Esophagus muscularis mucosa (tissue), 4 donors: ENCODE results near the gene KCNQ2. TPM values are rescaled to one million over a fixed set of nuclear protein-coding genes. Genes with fewer than 3 reads are reported as not detected.

ENCODE experiments used
- DNase-seq: peaks from one replicate; pipeline ENCODE4 v3.0.0-alpha.2; 2017; ENCODE audit errors: extremely low spot score
- H3K27ac ChIP-seq, 4 donors: fragments of 200-600 bp; sonication (generic); replicated peaks in 1 of 4; 1 replicate in 3 of 4; 2 replicates in 1 of 4; pipeline ENCODE4 v1.5.1; 2016 to 2019; ENCODE audit warnings: mild to moderate bottlenecking in 1 of 4
- H3K27me3 ChIP-seq, 4 donors: fragments of 200-600 bp; sonication (generic); one replicate each; pipeline versions ENCODE4 v1.5.1 to v1.6.0; 2016 to 2019
- H3K36me3 ChIP-seq, 4 donors: fragments of 200-600 bp; sonication (generic); one replicate each; pipeline ENCODE4 v1.5.1; 2016 to 2019
- H3K4me1 ChIP-seq, 4 donors: fragments of 200-600 bp; sonication (generic); one replicate each; pipeline ENCODE4 v1.5.1; 2016 to 2019
- H3K4me3 ChIP-seq, 4 donors: fragments of 200-600 bp; sonication (generic); 1 replicate in 2 of 4; 2 replicates in 2 of 4; pipeline ENCODE4 v1.5.1; 2016 to 2019; ENCODE audit warnings: mild to moderate bottlenecking in 4 of 4, moderate library complexity in 1 of 4
- H3K9me3 ChIP-seq, 4 donors: fragments of 200-600 bp; sonication (generic); 1 replicate in 3 of 4; 2 replicates in 1 of 4; pipeline ENCODE4 v1.5.1; 2016 to 2019
- EP300 ChIP-seq: sonication (generic); formaldehyde crosslinking; IDR thresholded peaks from one replicate; pipeline ENCODE4 v1.6.1; 2017; ENCODE audit warnings: antibody characterized with exemption
- POLR2A ChIP-seq: fragments of 450-650 bp; IDR thresholded peaks from one replicate; pipeline ENCODE4 v1.6.1; 2017; ENCODE audit warnings: antibody characterized with exemption, moderate library complexity, mild to moderate bottlenecking, low read depth
- POLR2AphosphoS5 ChIP-seq, 2 donors: sonication (generic); formaldehyde crosslinking; IDR thresholded peaks; one replicate each; pipeline ENCODE4 v1.6.1; 2017; ENCODE audit warnings: antibody characterized with exemption in 2 of 2
- WGBS: methylation state at CpG from one replicate; pipeline ENCODE4 v1.1.5; 2018; 5-methylcytosine and 5-hydroxymethylcytosine counted together
- intact Hi-C: fragments of 100-400 bp; cut with DNase I; formaldehyde crosslinking; loops from one replicate; pipeline ENCODE4 v1.15.1; 2023
- total RNA-seq, 4 donors: library from RNA; depleted of rRNA; stranded (reverse); fragments of >200 nt; gene quantifications; one replicate each; pipeline versions ENCODE4 v1.1.0 to v1.2.1, GENCODE V29; 2016
- TF ChIP-seq, protein P1 (sequence below), 3 experiments: fragments of 200-600 bp in 2 of 3; fragments of 450-650 bp in 1 of 3; sonication (generic) in 2 of 3; IDR thresholded peaks; one replicate each; pipeline ENCODE4 v1.5.1; 2017 to 2019; ENCODE audit warnings: antibody characterized with exemption in 3 of 3, mild to moderate bottlenecking in 2 of 3, moderate library complexity in 1 of 3

Gene KCNQ2
- total RNA-seq, 4 donors from 2014 or later, result 0.11 to 1.6 (median 0.50) TPM; not detected in 1

DNA sequence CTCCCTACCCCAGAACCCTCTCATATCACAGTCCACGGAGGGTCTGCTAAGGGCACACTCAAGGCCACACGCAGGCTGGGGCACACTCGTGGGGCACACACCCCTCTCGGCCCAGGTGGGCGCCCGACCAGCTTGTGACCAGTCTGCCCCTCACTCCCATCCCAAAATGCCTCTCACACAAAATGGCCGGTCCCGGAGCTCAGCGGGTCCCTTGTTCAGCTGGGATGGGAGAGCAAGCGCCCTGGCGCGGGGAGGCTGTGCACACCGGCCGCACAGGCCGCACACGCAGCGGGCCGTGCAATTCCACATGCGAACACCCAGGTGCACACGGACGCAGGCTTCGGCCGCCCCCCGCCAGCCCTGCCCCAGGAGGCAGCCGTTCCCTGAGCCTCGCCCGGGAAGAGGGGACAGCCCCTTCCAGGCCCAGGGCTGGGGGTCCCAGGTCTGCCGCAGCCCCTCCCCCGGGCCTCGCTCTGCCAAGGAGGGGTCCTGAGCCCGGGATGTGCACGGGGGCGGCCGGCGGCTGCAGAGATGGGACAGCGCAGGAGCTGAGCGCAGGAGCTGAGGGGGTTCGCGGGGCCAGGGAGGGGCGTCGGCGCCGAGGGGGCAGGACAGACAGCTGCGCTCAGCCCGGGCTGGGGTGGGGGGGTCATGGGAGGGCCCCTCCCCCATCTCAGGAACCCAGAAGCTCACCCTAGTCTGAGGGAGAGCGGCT, 1.3 kb downstream of the KCNQ2 start:
- Histone ChIP-seq H3K9me3 (no peaks in the 10 kb centered on the region), H3K4me1 (peaks cover 10 to 17% (median 13%) of the 10 kb centered on the region in 4 donors), H3K27me3 (peaks cover 5 to 97% (median 44%) of the 10 kb centered on the region in 4 donors), H3K36me3 (no peaks in the 10 kb centered on the region), H3K4me3 (no peak overlapping the region), H3K27ac (no peak overlapping the region)
- DNase-seq, result no peak
- TF ChIP-seq EP300 (no peak), POLR2A (no peak), POLR2AphosphoS5 (IDR thresholded peaks at IDR 0.05) (no peak)
- TF ChIP-seq, protein P1, sequence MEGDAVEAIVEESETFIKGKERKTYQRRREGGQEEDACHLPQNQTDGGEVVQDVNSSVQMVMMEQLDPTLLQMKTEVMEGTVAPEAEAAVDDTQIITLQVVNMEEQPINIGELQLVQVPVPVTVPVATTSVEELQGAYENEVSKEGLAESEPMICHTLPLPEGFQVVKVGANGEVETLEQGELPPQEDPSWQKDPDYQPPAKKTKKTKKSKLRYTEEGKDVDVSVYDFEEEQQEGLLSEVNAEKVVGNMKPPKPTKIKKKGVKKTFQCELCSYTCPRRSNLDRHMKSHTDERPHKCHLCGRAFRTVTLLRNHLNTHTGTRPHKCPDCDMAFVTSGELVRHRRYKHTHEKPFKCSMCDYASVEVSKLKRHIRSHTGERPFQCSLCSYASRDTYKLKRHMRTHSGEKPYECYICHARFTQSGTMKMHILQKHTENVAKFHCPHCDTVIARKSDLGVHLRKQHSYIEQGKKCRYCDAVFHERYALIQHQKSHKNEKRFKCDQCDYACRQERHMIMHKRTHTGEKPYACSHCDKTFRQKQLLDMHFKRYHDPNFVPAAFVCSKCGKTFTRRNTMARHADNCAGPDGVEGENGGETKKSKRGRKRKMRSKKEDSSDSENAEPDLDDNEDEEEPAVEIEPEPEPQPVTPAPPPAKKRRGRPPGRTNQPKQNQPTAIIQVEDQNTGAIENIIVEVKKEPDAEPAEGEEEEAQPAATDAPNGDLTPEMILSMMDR (IDR thresholded peaks at IDR 0.05), result no peak
- 61% methylated on average over 7 of the region's 46 CpGs for WGBS
- intact Hi-C loops, result no loop called here

DNA sequence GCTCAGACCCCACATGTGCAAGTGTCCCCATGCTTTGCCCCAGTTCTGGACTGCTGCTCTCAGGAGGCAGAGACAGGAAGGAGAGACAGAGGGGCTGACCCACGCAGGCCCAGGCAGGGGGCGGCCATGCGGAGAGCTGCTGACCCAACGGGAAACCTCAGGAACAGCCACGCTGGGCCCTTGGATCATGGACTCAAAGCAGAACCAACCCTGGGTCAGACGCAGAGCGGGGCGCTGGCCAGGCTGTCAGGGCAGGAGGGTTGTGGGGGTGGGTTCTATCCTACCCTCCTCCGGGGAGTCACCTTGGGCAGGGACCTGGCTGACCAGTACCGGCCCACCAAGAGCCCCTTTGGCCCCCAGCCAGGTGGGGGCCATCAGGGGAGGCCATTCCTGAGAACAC, 2.0 kb downstream of the KCNQ2 start:
- Histone ChIP-seq H3K4me3 (no peak overlapping the region), H3K27ac (no peak overlapping the region), H3K4me1 (peaks cover 10 to 17% (median 13%) of the 10 kb centered on the region in 4 donors), H3K9me3 (no peaks in the 10 kb centered on the region), H3K27me3 (peaks cover 5 to 97% (median 42%) of the 10 kb centered on the region in 4 donors), H3K36me3 (no peaks in the 10 kb centered on the region)
- intact Hi-C loops, result no loop called here
- 70% methylated on average over 4 of the region's 10 CpGs for WGBS
- no peak for DNase-seq
- TF ChIP-seq EP300, result no peak
- no peak for TF ChIP-seq POLR2A
- TF ChIP-seq, protein P1 (IDR thresholded peaks at IDR 0.05), result no peak
- no peak for TF ChIP-seq POLR2AphosphoS5 (IDR thresholded peaks at IDR 0.05)

DNA sequence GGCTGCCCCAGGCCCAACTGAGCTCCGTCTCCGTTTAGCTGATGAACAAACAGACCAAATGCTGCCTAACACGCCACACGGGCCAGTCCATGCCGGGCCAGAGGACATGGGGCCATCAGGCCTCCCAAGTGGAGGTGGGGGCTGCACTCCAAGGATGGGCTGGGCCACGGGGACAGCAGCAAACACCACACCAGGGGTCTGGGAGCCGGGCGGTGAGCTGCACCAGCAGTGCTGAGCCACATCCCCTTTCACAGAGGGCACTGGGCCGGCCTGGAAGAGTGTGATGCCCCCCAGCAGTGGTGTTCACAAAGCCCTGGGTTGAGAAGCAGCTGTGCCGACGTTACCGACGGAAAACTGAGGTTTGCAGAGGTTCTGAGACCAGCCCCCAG, 2.7 kb downstream of the KCNQ2 start:
- Histone ChIP-seq H3K9me3 (no peaks in the 10 kb centered on the region), H3K4me1 (peaks cover 10 to 17% (median 13%) of the 10 kb centered on the region in 4 donors), H3K36me3 (no peaks in the 10 kb centered on the region), H3K27me3 (peaks cover 5 to 97% (median 38%) of the 10 kb centered on the region in 4 donors), H3K4me3 (no peak overlapping the region), H3K27ac (no peak overlapping the region)
- TF ChIP-seq POLR2A, result no peak
- TF ChIP-seq POLR2AphosphoS5 (IDR thresholded peaks at IDR 0.05), result no peak
- TF ChIP-seq, protein P1 (IDR thresholded peaks at IDR 0.05), result no peak
- TF ChIP-seq EP300, result no peak
- 74% methylated on average over 13 of the region's 13 CpGs for WGBS
- intact Hi-C loops, result no loop called here
- no peak for DNase-seq

DNA sequence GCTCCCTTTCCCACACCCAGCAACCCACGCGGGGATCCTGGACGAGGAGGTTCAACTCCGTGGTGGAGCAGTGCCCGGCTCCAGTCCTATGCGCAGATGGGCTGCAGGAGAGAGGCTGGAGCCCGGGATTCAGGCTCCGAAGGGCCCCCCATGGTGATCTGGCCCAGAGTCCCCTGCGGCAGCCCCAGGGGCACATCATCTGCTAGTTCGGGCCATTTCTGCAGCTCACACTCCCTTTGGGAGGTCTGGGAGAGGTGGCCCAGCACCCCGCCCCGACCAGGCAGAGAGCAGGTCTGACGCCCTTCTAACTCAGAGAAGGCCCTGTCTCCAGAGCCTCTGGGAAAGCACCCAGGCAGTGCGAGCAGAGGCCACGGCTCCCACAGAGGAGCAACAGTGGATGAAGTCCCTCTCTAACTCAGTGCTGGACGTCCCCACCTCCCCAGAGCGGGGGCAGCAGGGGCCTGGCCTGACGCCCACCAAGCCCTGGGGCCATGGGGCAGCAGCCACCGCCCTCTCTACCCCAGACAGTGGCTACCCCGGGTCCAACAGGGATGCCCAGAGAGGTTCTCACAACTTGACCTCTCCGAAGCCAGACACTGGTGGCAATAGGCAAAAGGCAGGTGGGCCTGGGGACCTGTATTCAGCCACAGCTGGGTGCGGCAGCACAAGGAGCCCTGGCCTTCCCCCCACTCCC, 3.3 kb downstream of the KCNQ2 start:
- H3K27me3 ChIP-seq, result peaks cover 5 to 97% (median 34%) of the 10 kb centered on the region in 4 donors
- H3K9me3 ChIP-seq, result no peaks in the 10 kb centered on the region
- DNase-seq, result no peak
- intact Hi-C loops, result no loop called here
- H3K27ac ChIP-seq, result no peak overlapping the region
- no peaks in the 10 kb centered on the region for H3K36me3 ChIP-seq
- WGBS, result 90% methylated on average over 8 of the region's 22 CpGs
- TF ChIP-seq POLR2AphosphoS5 (IDR thresholded peaks at IDR 0.05) (no peak), POLR2A (no peak), EP300 (no peak)
- TF ChIP-seq, protein P1 (IDR thresholded peaks at IDR 0.05), result no peak
- no peak overlapping the region for H3K4me3 ChIP-seq
- H3K4me1 ChIP-seq, result peaks cover 10 to 17% (median 13%) of the 10 kb centered on the region in 4 donors
